Subcutaneous adipose tissue (tissue), 4 donors: ENCODE results near the gene TUBB6. TPM values are rescaled to one million over a fixed set of nuclear protein-coding genes. Genes with fewer than 3 reads are reported as not detected.

ENCODE experiments used
- CTCF ChIP-seq: fragments of 450-650 bp; IDR thresholded peaks from one replicate; pipeline ENCODE4 v1.5.1; 2016; ENCODE audit warnings: low read depth, mild to moderate bottlenecking, control low read depth, antibody characterized with exemption, moderate library complexity
- total RNA-seq, 4 donors: library from RNA; depleted of rRNA; stranded (reverse); fragments of >200 nt; gene quantifications; one replicate each; pipeline ENCODE4 v1.1.0, GENCODE V29; 2016

The TUBB6 gene
- total RNA-seq, 4 donors from 2014 or later = 240 to 485 (median 350) TPM

GRCh38 chr18:12276736-12277554, 31.1 kb upstream of the TUBB6 start:
- no peak for TF ChIP-seq CTCF

GRCh38 chr18:12278215-12278671, 29.8 kb upstream of the TUBB6 start:
- no peak for TF ChIP-seq CTCF

- no peak for TF ChIP-seq CTCF
Observed at GRCh38 chr18:12278741-12279682, 29.0 kb upstream of the TUBB6 start.

GRCh38 chr18:12279781-12280531, 28.1 kb upstream of the TUBB6 start:
- no peak for TF ChIP-seq CTCF

GRCh38 chr18:12281861-12282260, 26.2 kb upstream of the TUBB6 start:
- no peak for TF ChIP-seq CTCF

- TF ChIP-seq CTCF = no peak
Observed at GRCh38 chr18:12282442-12283039, 25.5 kb upstream of the TUBB6 start.
